HG03460 (cell line): ENCODE results near the gene SLIRP.
A peak's percentile ranks its signal among the peaks of the same experiment; 100 is the strongest.
"Not testable (repeated sequence)": the region's sequence is repeated elsewhere in the genome, so short reads cannot be mapped to it uniquely, and the experiment has no call there.

Source experiments
- ATAC-seq: cut with Tn5 transposase; IDR thresholded peaks from one replicate; pipeline ENCODE4 v1.9.1; 2021; ENCODE audit not compliant: unreplicated experiment

SLIRP gene

GRCh38 chr14:77707724-77708408, at the start of gene SLIRP, which contains the start of gene ALKBH1:
TSS of gene SLIRP (plus strand) at chr14:77708103. CDS start at chr14:77708112, 9 bp downstream.
TSS of gene ALKBH1 (minus strand) at chr14:77708023. CDS start at chr14:77708004, 19 bp downstream.
- peak; percentile 100 for ATAC-seq

DNA sequence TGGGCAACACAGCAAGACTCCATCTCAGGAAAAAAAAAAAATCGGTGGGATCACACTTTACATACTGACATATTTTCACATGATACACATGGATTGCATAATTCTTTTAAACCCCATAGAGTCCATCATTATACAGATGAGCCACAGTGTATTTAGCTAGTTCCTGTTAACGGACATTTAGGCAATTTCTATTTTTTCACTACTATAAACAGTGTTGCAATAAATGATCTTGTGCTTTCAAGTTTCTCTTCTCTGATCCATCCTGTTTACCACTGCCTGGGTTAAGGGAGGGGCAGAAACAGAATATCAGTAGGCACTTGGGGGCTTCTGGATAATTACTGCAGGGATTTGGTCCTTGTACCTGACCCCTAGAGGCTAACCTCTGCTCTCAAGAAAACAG, 48.1 kb upstream of the SLIRP start:
- no peak for ATAC-seq

DNA sequence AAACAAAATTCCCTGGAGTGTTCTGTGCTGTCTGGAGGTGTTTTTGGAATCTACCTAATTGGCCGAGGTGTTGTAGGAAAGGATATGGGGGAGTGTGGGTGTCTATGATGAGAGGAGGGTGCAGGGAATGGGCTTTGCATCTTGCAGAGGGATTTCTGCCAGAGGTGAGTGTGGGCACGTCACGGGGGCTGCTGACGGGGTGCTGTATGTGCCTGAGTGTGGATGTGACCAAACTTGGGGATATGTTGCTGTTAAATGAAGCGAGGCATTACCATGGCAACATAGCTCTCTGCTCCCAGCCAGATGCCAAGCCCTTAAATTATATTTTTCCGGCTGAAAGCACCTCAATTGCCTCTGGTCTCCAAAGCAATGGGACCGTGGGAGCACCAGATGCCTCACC, 47.1 kb upstream of the SLIRP start:
- ATAC-seq: no peak

DNA sequence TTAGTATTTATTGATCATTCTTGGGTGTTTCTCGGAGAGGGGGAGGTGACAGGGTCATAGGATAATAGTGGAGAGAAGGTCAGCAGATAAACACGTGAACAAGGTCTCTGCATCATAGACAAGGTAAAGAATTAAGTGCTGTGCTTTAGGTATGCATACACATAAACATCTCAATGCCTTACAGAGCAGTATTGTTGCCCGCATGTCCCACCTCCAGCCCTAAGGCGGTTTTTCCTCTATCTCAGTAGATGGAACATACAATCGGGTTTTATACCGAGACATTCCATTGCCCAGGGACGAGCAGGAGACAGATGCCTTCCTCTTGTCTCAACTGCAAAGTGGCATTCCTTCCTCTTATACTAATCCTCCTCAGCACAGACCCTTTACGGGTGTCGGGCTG, 46.3 kb upstream of the SLIRP start:
- ATAC-seq: not testable (repeated sequence)

DNA sequence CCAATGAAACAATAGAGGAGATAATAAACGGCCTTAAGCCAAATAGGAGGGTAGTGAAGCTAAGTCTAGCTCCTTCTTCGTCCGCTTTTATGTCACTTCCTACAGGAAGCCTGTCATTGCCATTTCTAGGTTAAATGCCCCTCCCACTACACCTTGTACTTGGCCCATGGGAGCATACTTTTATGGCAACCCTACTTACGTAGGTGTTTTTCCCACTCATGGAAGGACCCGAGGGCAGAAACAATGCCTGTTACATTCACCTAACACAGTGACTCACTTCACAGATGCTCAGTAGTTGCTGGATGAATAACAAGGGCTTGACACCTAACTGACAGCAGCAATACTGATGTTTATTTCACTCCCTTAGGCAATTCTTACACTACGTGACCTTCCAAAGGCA, 44.6 kb upstream of the SLIRP start:
- no peak for ATAC-seq

DNA sequence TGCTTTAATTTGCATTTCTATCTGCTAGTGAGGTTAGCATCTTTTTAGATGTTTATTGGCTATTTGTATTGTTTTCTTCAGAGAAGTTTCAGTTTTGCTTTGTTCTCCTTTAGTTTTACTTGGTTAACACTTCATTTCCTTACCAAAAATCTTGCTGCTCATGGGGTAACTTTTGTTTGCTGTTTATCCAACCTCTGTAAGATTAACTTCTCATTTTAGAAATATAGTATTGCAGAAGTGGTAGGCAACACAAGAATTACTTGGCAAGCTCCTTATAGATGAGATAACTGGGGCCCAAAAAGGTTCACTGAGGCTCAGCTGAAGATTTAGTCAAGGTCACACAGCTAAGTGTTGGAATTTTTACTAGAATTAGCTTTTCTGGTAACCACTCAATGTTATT, 40.6 kb upstream of the SLIRP start:
- no peak for ATAC-seq

DNA sequence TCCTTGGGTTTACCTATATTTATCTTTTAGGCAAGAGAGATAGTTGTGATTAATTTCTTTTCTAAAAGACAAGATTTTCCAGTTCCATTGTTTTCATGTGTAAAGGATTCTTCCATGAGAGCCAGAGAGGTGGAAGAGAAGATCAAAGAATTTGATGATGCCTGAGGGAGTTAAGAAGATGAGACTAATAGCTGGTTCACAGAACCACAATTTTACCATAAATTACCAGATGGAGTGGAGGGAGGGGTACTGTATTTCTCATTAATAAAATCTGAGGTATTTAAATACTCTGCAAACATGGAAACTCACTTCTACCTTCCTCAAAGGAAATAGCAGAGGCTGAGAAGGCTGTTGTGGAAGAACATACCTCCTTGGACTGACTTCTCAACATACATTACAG, 34.7 kb upstream of the SLIRP start:
- no peak for ATAC-seq

GRCh38 chr14:77674931-77675330, 33.0 kb upstream of the SLIRP start:
- no peak for ATAC-seq

- no peak for ATAC-seq
These were observed 26.4 kb upstream of the SLIRP start for GRCh38 chr14:77681196-77682157.

- ATAC-seq: no peak
These were observed 25.7 kb upstream of the SLIRP start for GRCh38 chr14:77682158-77682553.

DNA sequence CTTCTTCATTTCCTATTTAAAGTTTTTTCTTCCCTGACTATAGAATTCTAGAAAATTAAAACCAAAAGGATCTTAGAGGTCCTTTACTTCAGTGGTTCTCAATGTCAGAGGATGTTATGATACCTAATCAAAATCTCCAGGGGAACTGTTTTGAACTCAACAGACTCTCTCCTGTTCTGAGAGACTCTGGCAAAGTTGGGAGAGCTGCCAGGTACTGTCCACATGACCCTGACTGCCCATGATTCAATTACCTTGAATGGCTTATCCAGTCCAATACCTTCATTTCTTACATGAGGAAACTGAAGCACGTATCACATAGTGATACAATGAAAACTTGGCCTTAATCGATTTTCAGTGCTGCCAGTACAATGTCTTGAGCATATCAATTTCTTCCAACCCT, 16.6 kb upstream of the SLIRP start:
- no peak for ATAC-seq

GRCh38 chr14:77707355-77707723, 564 bp upstream of the SLIRP start:
- peak; percentile 28 for ATAC-seq

DNA sequence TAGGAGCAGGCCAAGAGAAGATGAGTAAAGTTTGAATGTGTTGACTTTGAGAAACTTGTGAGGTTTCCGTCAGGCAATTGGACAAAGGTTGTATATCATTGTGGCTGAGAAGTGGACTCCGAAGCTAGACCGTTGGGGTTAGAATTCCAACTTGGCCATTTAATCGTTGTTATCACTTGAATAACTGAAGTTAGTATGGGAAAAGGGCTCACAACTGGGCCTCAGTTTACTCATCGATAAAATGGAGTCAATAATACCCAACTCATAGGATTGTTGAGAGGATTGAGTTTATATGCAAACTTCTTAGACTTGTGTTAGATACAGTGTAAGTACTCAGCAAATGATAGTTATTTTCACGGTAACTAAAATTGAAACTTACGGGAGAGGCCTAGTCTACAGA, 846 bp downstream of the SLIRP start:
- no peak for ATAC-seq

- ATAC-seq: no peak
These were observed 1.5 kb downstream of the SLIRP start for GRCh38 chr14:77709412-77709811.

DNA sequence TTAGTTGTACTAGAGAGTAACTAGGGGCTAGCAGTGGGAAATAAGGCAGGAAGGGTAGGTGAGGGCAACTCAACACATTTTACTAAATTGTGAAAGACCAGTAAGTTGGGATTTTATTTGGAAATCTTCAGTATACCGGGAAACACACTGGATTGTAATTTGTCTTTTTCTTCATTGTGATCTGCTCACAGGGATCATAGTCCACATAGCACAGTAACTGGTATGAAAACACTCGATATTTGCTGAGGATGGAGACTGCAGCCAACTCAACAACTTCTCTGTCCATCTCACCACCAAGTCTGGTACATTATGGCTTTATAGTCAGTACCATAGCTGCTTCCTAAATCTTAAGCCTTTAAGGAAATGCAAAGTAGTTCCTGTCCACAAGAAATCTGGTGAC, 2.5 kb downstream of the SLIRP start:
- ATAC-seq: no peak

DNA sequence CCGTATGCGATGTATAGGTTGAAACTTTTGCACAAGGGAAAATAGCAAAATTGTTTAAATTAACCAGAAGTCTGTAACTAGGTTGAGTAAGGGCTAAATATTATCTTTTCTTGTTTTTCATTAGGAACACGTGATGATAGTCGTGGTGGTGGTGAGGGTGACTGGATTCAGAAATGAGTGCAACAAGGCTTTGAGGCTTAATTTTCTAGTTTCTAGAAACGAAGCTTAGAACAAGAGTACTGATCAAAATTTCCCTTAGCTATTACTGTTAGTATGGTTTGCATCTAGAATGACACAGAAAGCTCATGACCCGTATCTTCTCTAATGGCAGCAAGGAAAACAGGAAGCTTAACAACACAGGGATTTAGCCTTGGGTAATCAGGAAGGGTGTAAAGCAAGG, 7.0 kb downstream of the SLIRP start:
- ATAC-seq: no peak

GRCh38 chr14:77717608-77718305, 9.9 kb downstream of the SLIRP start:
- no peak for ATAC-seq

GRCh38 chr14:77721437-77721836, 13.5 kb downstream of the SLIRP start:
- no peak for ATAC-seq

- no peak for ATAC-seq
These were observed 14.4 kb downstream of the SLIRP start for GRCh38 chr14:77722301-77722700.

DNA sequence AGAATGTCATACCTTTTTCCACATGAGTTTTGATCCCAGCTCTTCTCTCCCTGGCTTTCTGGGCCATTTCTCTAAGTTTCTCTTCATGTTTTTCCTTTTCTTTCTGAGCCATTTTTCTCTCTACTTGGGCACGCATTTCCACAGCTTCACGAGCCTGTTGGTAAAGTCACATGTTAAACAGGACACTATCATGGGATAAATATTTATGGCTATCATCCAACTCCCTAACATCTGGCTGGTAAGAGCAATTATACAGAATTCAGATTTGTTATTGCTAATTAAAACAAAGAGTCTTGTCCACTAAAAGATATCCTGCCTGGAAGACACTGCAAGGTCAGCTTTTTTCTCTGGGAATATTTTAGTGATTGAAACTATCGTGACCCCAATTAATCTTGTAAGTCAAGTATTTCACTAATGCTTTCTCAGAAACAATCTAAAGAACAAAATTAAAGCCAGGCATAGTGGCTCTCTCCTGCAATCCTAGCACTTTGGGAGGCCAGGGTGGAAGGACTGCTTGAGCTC, 23.1 kb downstream of the SLIRP start:
- ATAC-seq: no peak

DNA sequence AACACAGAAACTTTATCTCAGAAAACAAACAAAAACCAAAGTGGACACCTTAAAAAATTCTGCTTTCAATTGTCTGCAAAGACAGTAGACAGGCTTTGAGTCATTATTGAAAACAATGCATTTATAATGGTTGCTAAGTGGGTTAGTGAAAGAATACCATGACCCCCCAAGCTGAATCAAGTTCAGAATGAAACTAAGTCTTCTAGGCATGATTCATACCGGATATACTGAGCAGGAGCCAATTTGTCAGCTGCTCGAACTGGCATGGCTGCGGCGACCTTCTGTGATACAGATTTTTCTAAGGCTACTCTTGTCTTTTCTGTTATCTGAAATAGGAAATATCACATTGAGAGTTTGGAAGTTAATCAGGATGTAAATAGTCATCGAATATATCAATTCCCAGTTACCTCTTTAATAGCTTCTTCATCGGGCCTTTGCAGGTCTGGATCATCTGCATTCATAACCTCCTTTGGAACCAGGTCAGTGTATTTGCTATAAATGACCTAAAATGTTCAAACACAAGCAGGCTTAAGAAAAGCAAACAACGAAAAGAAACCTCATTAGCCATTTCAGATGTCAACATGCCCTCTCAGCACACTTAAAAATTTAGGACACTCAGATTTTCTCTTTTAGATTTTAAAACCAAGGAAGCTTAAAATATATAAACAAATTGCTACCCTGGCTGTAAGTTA, 30.8 kb downstream of the SLIRP start:
- no peak for ATAC-seq
